Hematopoietic multipotent progenitor cell treated with erythropoietin and hydrocortisone succinate and interleukin-3 and kit ligand, for 4 days (in vitro differentiated cells): Measurements from ENCODE around the gene SGPL1.

Experiments
- DNase-seq: peaks from one replicate; pipeline ENCODE4 v3.0.0-alpha.2; 2015

Gene SGPL1

DNA sequence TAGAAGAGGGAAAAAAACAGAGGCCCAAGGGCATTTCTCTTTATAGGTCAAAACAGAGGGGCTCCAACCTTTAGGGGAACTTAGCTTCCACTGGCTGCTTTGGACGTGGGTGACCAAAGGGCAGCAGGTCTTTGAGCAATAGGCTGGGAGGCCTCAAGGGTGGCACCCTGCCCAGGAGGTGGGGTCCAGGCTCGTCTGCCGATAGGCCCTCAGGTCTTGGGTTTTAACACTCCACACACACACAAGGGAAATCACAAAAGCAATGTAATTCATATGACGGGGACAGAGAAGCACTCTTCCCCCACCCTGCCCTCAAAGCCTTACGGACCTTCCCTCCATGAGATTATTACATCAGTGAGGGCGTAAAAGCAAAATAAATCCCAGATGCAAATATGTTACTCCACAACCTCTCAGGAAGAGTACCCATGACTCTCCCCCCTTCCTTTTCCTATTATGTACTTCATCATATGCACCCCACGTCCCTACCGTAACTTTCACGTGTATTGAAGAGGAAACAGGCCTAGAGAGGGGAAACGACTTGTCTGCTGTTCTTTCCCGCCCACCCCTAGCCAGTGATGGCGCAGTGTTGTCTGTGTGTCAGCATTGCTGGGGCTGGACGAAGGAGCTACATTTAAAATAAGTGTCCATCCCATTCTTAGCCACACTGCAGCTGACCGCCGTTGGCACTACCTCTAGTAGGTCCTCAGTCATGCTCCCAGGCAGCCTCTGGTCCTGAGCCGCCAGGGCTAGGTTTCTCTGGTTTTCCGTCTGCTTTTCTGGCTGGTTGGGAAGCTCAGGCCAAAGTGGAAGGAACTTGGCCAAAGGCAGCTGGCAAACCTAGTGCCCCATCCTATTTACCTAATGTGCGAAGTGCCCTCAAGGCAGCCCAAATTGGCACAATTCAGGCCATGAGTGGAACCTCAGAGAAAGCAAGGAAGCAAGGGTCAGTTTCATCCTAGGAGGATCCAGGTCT lies 70.5 kb downstream of the SGPL1 start:
- DNase-seq, result no peak

DNA sequence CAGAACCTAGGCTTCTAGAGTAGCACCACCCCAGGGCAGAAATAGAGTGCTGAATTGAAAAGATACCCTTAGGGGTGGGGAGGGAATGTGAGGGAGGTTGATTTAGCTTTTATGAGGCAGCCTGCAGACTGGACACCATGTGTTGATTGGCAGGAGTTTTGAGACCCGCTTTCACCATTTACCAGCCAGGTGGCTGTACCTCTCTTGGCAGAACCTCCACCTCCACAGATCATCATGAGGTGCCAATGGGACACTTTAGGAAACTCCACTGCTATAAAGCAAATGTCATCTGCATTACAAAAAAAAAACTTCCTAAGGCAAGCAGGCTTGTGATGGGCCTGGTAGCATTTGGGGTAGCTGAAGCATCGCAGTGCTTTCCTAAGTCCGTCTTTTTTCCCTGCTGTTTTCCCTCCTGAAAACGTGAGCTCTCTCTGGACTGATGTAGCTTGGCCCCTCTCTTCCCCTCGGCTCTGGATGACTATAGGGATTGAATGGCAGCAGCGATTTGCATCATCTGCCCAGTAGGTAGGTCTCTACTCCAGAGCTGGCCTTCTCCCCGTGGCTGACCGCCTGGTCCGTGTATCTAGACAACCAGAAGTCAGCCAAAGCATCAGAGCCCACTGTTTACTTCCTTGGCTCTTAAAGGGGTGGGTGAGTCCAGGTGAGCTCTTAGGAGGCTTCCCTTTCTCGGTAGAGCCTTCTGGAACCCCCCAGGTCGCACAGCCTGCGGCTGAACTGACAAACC lies 71.3 kb downstream of the SGPL1 start:
- DNase-seq, result no peak

DNA sequence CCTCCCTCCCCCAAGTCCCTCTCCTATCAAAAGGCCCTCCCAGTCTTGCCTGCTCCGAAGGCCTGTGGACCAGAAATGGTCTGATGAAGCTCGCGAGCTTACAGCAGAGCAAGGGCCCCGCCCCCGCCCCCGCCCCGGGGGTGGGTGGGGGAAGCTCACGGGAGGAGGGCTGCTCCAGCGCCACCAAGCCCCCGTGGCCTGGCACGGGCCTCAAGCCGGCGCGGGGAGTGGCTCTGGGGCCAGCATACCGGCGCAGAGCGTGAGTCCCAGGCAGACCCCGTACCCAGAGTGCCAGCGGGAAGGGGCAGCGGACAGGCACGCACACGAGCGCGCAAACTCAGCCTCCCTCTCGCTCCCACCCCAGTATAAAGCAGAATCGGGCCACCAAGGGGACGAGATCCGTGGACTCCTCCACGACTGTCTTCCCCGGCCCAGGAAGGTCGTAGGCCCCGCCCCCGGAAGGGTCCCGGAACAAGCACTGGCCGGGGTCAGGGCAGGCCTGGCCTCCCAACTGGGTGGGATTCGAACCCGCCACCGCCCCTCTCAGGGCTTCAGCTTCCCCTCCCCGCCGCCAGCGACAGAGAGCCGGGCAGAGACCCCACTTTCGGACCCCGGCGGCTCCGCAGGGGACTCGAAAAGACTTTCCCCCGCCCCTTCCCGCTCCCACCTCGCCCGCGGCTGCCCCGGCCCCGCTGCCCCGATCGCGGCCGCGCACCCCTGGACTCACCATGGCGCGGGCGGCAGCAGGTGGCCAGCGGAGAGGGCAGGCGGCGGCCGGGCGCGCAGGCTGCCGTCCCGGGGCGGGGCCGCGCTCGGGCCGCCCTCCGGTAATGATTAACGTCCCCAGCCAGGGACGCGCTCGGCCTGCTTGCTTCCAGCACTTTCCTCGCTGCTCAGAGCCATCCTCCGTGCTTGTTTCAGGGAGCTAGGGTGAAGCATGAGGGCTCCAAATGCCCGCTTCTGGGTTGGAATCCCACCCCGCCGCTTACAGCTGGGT lies 72.4 kb downstream of the SGPL1 start, which contains the start of gene PCBD1:
TSS of gene PCBD1 (minus strand) at position 762 of the 997 bp plus-strand sequence. CDS start at position 730, 32 bp downstream.
- peak; percentile 85 for DNase-seq

DNA sequence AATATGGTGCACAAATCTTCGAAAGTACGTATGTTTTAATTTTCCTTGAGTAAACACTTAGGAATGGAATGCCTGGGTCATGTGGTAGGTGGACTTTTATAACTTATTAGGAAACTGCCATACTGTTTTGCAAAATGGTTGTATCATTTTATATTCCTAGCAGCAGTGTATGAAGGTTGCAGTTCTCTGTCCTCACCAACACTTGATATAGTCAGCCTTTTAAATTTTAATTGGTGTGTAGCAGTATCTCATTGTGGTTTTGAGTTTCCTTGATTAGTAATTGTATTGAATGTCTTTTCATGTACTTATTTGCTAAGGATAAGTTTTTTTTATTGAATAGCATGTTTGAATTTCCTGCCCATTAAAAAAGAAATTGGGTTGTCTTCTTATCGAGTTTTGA lies 73.5 kb downstream of the SGPL1 start:
- no peak for DNase-seq

DNA sequence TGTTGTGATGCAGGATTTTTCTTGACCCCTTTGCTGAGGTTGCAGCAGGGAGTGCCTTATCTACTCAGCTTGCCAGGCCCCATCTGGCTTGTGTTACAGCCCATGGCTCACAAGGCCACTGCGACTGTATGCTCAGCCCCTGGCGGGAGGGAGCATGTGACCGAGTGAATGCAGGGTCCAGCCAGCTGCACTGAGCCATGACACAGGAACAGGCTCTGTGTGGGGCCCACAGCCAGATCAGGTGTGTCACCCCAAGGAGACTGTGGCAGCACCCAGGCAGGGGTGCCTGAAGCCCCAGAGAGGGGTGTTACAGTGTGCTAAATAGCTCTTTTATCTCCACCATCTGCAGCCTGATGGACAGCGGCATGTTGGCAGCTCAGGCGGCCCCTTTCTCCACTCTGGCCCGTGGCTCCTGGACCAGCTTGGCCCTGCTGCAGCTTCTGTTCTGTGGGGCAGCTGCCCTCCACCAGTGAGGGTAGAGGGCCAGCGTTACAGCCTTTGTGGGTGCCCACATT lies 75.2 kb downstream of the SGPL1 start:
- no peak for DNase-seq

DNA sequence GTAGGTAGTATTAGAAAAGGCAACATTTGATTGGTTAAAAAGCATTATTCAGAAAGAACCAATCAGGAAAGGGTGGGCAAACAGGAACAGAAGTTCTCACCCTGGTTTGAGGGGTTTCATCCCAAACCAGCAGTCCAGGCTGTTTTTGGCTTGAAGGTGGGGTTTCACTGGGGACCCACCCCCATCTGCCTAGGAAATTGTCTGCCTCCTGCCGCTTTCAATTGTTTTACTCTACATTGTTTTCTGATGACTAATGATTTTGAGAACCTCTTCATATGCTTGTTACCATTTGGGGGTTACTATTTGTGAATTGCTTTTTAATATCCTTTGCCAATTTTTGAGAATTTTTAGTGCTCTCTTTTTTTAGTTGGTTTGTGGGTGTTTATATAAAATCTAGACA lies 75.9 kb downstream of the SGPL1 start:
- no peak for DNase-seq

DNA sequence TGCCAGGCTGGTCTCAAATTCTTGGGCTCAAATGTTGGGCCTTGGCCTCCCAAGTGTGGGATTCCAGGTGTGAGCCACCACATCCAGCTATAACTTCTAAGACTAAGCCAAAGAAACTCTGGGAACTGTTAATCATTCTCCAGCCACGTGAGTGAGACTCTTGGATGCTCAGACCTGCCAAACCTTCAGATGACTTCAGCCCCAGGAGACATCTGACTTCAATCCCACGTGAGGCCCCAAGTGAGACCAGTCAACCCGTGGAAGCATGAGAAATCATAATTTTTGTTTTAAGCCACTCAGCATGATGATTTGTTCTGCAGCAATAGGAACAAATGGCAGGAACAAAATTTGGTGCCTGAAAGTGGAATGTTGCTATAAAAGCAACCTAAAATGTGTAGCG lies 76.9 kb downstream of the SGPL1 start:
- DNase-seq, result no peak

DNA sequence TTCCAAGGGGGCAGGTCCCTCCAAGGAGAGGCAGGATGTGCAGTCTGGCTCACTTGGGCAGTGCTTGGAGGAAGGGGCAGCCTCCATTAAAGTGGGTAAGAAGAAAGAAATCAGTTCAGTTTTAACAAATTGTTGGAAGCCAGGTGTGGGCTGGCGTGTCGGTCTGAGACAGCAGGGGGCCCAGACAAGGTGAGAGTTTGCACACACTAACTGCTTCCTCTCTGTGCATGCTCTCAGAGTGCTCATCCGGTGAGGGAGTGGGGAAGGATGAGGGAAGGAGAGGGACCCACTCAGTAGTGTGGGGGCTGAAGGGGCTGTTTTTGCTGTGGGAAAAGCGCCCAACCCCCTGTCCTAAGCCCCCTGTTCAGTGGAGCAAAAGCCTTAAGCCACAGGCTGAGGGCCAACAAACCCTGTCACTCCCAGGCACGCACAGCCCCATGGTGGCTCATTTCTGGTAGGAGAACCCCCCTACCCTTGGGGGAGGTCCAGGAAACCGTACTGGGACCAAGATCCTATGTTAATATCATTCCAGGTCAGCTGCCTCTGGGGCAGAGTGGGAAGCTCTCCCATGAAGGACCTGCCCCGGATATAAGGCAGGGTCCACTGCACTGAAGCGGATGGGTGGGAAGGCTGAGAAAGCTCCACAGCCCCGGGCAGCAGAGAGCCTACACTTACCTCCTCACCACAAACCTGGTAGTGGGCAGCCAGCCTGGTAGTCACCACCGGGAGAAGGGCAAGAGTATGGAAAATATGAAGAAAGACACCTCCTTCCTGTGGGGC lies 77.7 kb downstream of the SGPL1 start:
- no peak for DNase-seq

DNA sequence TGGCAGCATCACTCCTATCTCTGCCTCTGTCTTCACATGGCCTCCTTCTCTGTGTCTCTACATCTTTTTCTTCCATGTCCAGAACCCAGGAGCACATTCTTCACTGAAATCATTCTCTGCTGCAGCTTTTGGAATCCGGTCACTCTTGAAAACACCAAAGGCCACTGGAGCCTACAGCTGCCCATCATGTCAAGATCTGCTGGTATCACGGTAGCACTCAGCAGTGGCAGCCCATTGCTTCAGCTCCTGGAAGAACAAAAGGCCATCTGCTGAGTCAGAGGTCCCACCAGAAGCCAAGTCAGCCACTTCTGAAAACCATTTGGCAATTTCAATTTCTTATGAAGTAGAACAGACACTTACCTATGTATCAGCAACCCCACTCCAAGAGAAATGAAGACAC lies 78.7 kb downstream of the SGPL1 start:
- no peak for DNase-seq

DNA sequence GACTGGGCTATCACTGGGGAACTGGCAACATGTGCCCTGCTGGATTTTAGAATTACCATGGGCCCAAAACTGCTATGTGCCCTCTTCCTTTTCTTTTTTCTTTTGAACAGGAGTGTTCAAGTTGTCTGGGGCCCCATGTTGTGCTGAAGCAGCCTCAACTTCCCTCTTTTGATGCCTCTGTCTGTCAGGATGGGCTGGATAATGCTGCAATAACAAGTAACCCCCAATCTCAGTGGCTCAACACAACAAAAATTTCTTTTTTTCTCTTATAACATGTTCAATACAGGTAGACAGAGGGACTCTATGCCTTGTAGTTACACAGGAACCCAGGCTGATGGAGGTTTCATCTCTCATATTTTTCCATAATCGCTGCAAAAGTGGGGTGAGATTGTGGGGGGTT lies 80.8 kb downstream of the SGPL1 start:
- DNase-seq, result no peak

DNA sequence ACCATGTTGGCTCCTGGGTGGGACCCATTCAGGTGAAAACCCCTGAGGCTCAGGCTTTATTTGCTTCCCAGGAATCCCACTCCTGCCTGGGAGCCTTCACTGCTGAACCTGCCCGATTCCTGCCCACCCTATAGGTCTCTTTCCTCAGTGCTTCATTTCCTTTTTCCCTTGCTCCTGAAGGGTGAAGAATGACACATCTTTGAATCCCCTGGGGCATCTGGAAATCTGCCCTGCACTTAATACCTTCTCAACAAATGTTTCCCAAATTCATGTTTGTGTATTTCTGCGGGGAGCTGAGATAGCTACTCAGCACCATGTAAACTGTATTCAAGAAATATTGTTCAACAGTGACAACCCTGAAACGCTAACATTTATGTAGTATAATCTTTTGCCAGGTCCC lies 82.9 kb downstream of the SGPL1 start:
- DNase-seq, result no peak

DNA sequence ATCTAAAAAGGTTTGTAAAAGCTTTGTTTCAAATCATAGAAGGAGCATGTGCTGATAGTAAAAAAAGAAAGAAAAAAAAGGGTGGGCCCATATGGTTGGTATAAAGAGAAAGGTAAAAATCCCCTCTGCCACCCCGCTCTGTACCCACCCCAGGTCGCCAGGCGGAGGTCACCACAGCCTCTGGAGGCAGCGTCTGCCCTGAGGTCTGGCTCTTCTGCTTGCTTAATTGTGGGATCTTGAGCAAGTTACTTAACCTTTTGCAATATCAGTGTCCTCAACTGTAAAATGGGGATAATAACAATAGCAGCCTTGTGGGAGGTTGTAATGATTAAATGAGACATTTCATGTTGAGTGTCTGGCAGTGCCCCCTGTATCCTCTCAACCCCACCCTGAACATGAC lies 83.3 kb downstream of the SGPL1 start:
- no peak for DNase-seq

DNA sequence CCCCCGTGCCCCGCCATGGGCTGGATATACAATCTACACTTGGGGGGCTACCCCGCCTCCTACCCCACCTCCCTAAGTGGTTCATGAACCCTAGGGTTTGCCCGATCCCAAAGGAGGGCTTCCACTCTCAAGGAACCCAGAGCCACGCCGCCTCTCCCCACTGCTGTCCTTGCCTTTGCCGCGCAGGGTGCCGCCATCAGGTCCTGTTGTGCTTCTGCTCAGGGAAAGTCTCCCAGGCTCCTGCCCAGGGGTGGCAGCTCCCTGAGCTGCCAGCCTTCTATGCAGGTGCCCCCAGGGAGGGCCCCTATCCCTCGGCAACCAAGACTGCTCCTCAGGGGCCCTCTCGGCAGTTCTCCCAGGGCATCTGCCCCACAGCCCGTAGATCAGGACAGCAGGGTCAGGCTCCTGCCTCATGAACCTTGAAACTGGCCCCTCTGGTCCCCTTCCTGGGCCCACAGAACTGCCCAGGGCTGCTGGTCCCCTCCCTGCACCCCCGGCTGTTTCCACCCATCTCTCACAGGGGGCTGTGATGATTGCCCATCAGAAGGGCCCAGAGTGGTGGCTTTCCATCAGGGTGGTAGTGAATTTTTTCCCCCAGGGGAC lies 85.6 kb downstream of the SGPL1 start:
- no peak for DNase-seq

DNA sequence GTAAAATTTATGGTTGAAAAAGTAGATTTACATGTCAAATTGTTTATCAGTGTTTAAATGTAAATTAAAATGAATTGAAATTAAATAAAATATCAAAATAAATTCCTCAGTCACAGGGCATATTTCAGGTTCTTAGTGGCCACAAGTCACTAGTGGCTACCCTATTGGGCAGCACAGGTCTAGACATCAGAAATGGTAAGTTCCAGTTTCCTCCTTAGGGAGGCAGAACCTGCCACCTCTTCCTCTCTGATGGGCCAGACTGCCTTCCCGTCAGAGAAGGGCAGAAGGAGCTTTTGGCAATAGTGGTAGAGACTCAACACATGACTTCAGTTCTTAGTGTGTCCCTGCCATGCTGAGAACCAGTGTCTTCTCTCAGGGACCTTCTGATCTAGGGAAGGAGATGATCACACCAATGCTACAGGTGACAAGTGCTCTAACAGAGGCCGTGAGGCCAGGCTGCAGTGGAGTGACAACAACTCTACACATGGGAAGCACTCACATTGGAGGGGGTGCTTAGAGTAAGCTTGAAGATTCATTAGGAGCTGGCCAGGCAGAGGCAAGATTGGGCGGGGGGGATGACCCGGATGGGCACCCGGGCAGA lies 87.0 kb downstream of the SGPL1 start:
- DNase-seq, result peak; percentile 17

DNA sequence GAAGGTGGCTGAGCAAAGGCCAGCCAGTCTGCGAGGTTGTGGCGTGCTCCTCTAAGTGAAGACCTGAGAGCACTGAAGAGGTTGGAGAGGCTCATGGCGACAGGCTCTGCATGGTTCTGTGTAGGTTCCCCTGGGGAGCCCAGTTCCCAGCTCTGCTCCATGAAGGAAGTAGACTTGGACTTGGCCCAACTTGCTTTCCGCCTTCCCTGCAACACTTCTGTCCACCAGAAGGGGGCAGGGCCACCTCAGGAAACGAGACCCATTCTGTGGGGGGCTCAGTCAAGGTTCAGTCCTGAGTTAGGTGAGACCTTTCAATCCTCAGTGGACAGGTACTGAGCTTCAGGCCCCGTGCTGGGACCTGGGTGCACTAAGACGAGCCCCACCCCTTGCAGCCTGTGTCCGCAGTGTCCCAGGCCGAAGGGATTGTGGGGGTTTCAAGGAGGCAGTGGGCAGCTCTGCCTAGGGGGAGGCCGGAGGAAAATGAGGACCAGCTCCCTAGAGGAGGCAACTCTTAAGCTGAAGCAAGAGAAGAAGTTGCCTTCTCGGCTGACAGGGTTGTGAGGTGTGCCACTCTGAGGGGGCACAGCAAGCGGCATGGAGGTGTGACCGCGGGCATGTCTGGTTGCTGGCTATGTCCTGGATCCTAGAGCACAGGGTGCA lies 87.6 kb downstream of the SGPL1 start:
- peak; percentile 56 for DNase-seq

DNA sequence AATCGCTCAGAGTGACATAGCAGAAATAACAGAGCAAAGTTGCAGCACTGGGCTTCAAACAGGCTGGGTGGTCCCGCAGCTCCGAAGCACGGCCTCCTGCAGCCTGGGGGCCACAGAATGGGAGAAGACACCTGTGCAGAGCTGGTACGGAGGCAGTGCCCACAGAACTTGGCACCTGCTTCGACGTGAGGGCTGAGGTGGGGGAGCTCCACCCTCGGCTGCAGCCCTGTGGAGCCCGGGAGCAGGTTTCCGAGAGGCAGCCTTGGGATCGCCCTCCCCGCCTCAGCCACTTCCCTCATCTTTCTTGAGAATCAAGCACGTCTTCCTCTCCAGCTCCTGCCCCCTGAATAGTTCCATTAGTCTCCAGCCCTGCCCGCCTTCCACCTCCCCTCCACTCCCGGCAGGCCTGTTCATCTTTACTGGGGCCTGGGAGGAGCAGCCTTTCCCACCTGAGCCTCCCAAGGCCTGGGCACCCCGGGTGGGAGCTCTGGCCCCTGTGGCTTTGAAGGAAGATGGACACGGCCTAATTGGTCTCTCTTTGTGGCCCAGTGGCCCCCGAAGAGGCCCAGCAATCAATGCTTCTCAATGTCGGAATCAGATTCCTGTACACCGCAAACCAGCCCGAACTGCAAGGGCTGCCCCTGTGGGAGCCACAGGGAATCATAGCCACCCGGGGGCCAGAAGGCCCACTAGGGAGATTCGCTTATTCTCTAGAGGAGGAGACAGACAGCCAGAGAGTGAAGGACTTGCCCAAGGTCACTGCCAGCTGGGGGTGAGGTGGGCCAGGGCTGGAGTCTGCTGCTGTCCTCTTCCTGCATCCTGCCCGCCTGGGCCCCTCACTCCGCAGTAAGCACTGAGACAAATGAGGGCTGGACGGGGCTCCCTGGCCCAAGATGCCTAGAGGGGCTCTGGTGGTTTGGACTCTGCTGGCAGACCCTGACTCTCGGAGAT lies 89.6 kb downstream of the SGPL1 start:
- DNase-seq, result no peak

DNA sequence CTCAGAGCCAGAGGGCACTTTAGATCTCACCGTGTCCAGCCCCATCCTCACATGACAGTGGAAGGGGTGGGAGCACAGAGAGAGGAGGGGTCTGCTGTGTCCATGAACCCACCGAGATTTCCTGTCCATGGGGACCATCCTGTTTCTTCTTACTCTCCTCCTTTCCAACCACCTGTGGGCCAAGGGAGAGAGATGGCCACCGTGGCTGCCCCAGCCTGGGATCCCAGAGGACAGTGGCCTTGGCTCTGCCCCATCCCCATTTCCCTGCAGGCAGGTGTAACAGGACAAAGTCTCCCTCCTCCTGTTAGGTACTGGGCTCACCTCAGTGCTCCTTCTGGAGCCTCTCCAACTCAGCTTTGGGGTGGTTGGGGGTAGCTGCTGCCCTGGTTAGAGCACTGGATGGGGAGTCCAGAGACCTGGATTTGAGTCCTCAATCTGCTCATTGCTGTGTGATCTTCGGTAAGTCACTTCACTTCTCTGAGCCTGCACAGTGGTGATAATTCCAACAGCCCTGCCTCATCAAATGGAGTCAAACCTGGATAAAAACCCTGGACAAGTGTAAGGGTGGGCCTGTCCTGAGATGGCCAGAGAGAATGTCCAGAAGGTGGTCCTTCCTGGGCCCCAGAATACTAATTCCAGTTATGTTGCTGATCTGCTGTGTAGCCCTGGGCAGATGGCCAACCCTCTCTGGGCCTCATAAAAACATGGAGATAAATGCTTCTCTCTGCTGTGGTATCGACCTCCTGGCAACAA lies 90.5 kb downstream of the SGPL1 start:
- no peak for DNase-seq

DNA sequence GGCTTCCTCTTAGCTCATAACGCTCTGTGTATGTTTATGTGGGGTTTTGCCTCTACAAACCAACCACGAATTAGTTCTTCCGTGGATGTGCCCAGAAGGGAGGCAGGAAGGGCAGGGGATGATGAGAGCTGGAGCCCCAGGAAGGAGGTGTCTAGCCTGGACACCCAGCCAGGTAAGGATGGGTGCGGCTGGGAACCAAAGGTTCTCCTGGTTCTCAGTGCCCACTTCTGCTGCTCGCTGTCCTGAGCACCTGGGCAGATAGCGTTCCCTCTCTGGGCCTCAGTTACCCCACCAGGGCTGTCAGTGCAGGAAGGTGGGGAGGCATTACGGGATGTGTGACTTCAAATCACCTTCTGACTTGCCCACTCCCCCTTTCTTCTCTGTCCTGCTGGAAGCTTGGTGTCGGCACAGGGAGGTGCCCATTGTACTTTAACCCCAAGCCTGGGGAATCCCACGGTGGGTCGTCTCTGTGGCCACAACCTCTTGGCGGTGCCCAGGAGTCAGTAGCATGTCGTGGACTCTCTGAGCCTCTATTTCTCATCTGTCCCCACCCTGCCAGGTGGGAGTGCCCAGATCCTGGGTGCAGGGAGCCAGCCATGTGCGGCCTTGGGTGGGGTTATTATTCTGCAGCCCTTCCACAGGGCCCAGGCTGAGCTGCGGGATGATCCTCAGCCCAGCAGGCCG lies 91.3 kb downstream of the SGPL1 start:
- no peak for DNase-seq
